Left lung (tissue), 10 donors: ENCODE results near the gene SLC22A17. TPM values are rescaled to one million over a fixed set of nuclear protein-coding genes. Genes with fewer than 3 reads are reported as not detected.

Experiments
- ATAC-seq: fragments of 200-7000 bp; cut with Tn5 transposase; one replicate; pipeline ENCODE4 v1.9.1; 2020; ENCODE audit warnings: moderate library complexity
- DNase-seq, 4 donors: peaks; one replicate each; pipeline ENCODE4 v3.0.0-alpha.2; 2013 to 2020
- H3K27ac ChIP-seq, 2 donors: fragments of 200-600 bp; sonication (generic) in 1 of 2; one replicate each; pipeline versions ENCODE4 v1.5.0 to v1.8.0; 2020 to 2021
- H3K27me3 ChIP-seq, 2 donors: fragments of 200-600 bp; sonication (generic) in 1 of 2; one replicate each; pipeline versions ENCODE4 v1.5.0 to v1.8.0; 2020 to 2021
- H3K36me3 ChIP-seq, 2 donors: fragments of 200-600 bp; sonication (generic) in 1 of 2; one replicate each; pipeline versions ENCODE4 v1.5.0 to v1.8.0; 2020 to 2021
- H3K4me1 ChIP-seq, 2 donors: fragments of 200-600 bp; one replicate each; pipeline ENCODE4 v1.8.0; 2021
- H3K4me3 ChIP-seq, 2 donors: fragments of 200-600 bp; sonication (generic) in 1 of 2; one replicate each; pipeline versions ENCODE4 v1.5.0 to v1.8.0; 2020 to 2021; ENCODE audit warnings: mild to moderate bottlenecking in 1 of 2
- H3K9me3 ChIP-seq, 2 donors: fragments of 200-600 bp; sonication (generic) in 1 of 2; one replicate each; pipeline versions ENCODE4 v1.5.0 to v1.8.0; 2020 to 2021
- intact Hi-C, 2 donors: fragments of 100-400 bp; cut with DNase I; formaldehyde crosslinking; loops; one replicate each; pipeline versions ENCODE4 v1.11.2 to v1.14.2; 2022
- polyA plus RNA-seq, 6 donors: library from polyadenylated mRNA; unstranded; fragments of 120-200 nt; gene quantifications; one replicate each; pipeline ENCODE4 v1.2.1, GENCODE V29; 2013; ENCODE audit not compliant: insufficient read length in 6 of 6
- total RNA-seq, 2 donors: library from RNA; stranded (reverse); fragmentation: NEBNext Ultra II Directional; extraction: Animal tissue kit (Norgen Biotek cat#: 25700); gene quantifications; one replicate each; pipeline ENCODE4 v1.2.1, GENCODE V29; 2021
- TF ChIP-seq, protein P1 (sequence below), 2 donors: fragments of 200-600 bp; sonication (generic) in 1 of 2; IDR thresholded peaks; one replicate each; pipeline versions ENCODE4 v1.5.0 to v1.8.0; 2021; ENCODE audit warnings: antibody characterized with exemption in 2 of 2
- donor health status: DM: no; HTN: yes; CAD: no.
- donor health status: DM: no; HTN: no; CAD: no.

Gene SLC22A17
- total and polyA plus RNA-seq, 8 donors: 13.2 to 41.5 (median 32.2) TPM

GRCh38 chr14:23322568-23323517 is 29.8 kb downstream of the SLC22A17 start:
- TF ChIP-seq, protein P1, sequence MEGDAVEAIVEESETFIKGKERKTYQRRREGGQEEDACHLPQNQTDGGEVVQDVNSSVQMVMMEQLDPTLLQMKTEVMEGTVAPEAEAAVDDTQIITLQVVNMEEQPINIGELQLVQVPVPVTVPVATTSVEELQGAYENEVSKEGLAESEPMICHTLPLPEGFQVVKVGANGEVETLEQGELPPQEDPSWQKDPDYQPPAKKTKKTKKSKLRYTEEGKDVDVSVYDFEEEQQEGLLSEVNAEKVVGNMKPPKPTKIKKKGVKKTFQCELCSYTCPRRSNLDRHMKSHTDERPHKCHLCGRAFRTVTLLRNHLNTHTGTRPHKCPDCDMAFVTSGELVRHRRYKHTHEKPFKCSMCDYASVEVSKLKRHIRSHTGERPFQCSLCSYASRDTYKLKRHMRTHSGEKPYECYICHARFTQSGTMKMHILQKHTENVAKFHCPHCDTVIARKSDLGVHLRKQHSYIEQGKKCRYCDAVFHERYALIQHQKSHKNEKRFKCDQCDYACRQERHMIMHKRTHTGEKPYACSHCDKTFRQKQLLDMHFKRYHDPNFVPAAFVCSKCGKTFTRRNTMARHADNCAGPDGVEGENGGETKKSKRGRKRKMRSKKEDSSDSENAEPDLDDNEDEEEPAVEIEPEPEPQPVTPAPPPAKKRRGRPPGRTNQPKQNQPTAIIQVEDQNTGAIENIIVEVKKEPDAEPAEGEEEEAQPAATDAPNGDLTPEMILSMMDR (IDR thresholded peaks at IDR 0.05): no peak
- intact Hi-C loops: loop anchor here in 1 of 2 donors (10.0 kb wide), 1 partner anchor 52 kb away; the partner anchor contains the start of genes CMTM5 and IL25
- peaks cover 0 to 39% of the 10 kb centered on the region in 2 donors for H3K36me3 ChIP-seq
- no peaks in the 10 kb centered on the region for H3K9me3 ChIP-seq
- DNase-seq (no peak), ATAC-seq (no peak)
- H3K27ac ChIP-seq: peak overlapping the region in 1 of 2 donors; percentile 97
- H3K4me1 ChIP-seq: peaks cover 13 to 23% of the 10 kb centered on the region in 2 donors
- peak overlapping the region; percentile 79 to 90 for H3K4me3 ChIP-seq
- H3K27me3 ChIP-seq: no peaks in the 10 kb centered on the region

GRCh38 chr14:23321572-23322547 is 30.8 kb downstream of the SLC22A17 start:
- peak overlapping the region; percentile 79 to 90 for H3K4me3 ChIP-seq
- ATAC-seq: peak; percentile 44
- DNase-seq: peak in 3 of 4 donors; percentile 30 to 91 (median 65)

DNA sequence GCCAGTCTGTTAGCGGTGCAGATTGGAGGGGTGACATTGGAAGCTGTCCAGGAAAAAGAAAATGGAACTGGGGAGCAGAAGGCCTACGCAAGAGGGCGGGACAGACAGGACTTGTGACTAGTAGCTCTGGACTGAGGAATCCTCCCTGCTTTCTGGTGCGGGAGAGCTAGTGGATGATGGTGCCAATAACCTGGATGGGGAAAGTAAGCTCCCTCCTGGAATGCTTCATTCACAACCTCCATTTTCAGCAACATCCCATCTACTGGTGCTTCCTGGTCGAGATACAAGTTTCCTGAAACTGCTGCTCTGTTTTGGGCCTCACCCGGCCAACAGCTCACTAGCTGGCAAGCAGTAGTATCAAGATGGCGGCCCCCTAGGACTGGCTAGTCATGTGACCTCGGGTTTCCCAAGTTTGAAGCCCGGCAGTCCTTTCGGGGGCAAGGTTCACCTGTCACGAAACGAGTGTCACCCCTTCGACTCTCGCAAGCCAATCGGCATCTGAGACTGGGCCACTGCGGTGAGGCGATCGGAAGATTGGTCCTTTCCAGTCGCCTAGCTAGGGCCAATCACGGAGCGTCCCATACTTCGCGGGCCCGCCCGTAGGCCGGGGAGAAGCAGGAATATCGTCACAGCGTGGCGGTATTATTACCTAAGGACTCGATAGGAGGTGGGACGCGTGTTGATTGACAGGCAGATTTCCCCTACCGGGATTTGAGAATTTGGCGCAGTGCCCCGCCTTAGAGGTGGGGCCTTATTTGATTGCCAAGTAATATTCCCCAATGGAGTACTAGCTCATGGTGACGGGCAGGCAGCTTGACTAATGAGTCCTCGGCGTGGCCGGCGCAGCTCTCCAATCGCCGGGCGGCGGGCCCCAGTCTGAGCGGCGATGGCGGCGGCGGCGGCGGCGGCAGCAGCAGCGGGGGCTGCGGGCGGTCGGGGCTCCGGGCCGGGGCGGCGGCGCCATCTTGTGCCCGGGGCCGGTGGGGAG is 31.8 kb downstream of the SLC22A17 start, which contains the start of gene PABPN1:
PABPN1 (plus strand) TSS at position 874 of the 988 bp plus-strand sequence; CDS start at position 887, 13 bp downstream.
- Histone ChIP-seq H3K27ac (peak within 1 kb of the TSS; percentile 97), H3K4me3 (peak within 1 kb of the TSS; percentile 79 to 90), H3K9me3 (no peaks in the 10 kb centered on the region), H3K27me3 (no peaks in the 10 kb centered on the region), H3K4me1 (peaks cover 13 to 23% of the 10 kb centered on the region in 2 donors), H3K36me3 (peaks cover 0 to 40% of the 10 kb centered on the region in 2 donors)
- TF ChIP-seq, protein P1 (IDR thresholded peaks at IDR 0.05): no peak
- intact Hi-C loops: loop anchor here in 1 of 2 donors (10.0 kb wide), 1 partner anchor 54 kb away; the partner anchor contains the start of genes CMTM5 and IL25
- ATAC-seq: peak; percentile 94
- peak; percentile 95 to 100 (median 100) for DNase-seq

More at GRCh38 chr14:23321572-23322547, 30.8 kb downstream of the SLC22A17 start:
- intact Hi-C loops: loop anchor here in 1 of 2 donors (10.0 kb wide), 1 partner anchor 53 kb away; the partner anchor contains the start of genes CMTM5 and IL25
- TF ChIP-seq, protein P1 (IDR thresholded peaks at IDR 0.05): no peak
- H3K4me1 ChIP-seq: peaks cover 13 to 23% of the 10 kb centered on the region in 2 donors
- H3K9me3 ChIP-seq: no peaks in the 10 kb centered on the region
- H3K27me3 ChIP-seq: no peaks in the 10 kb centered on the region
- H3K27ac ChIP-seq: peak overlapping the region; percentile 90 to 97
- peaks cover 0 to 41% of the 10 kb centered on the region in 2 donors for H3K36me3 ChIP-seq
